ENCODE data around the gene ULK2.

ULK2 gene

GRCh38 chr17:19800571-19800970, 67.2 kb downstream of the ULK2 start:
- Mint-ChIP-seq H3K36me3 (ENCODE audit: low read depth) (peaks cover 28% of the 10 kb centered on the region), H3K9me3 (no peaks in the 10 kb centered on the region), H3K4me3 (no peak overlapping the region), H3K27me3 (no peaks in the 10 kb centered on the region), H3K27ac (no peak overlapping the region), H3K4me1 (peaks cover 6% of the 10 kb centered on the region)
- DNase-seq (no peak), ATAC-seq (no peak)

GRCh38 chr17:19799796-19800195, 67.9 kb downstream of the ULK2 start:
- no peak overlapping the region for H3K4me3 Mint-ChIP-seq
- H3K27me3 Mint-ChIP-seq = no peaks in the 10 kb centered on the region
- DNase-seq (no peak), ATAC-seq (no peak)
- no peak overlapping the region for H3K27ac Mint-ChIP-seq
- peaks cover 35% of the 10 kb centered on the region for H3K36me3 Mint-ChIP-seq (ENCODE audit: low read depth)
- no peaks in the 10 kb centered on the region for H3K9me3 Mint-ChIP-seq
- peaks cover 2% of the 10 kb centered on the region for H3K4me1 Mint-ChIP-seq

- no peak overlapping the region for H3K27ac Mint-ChIP-seq
- no peak for DNase-seq
- H3K27me3 Mint-ChIP-seq = no peaks in the 10 kb centered on the region
- no peak for ATAC-seq
- no peak overlapping the region for H3K4me3 Mint-ChIP-seq
- peaks cover 64% of the 10 kb centered on the region for H3K36me3 Mint-ChIP-seq (ENCODE audit: low read depth)
- H3K4me1 Mint-ChIP-seq = peaks cover 2% of the 10 kb centered on the region
- H3K9me3 Mint-ChIP-seq = peaks cover 8% of the 10 kb centered on the region
Observed at GRCh38 chr17:19796457-19796856, 71.3 kb downstream of the ULK2 start.

GRCh38 chr17:19791918-19792550, 75.7 kb downstream of the ULK2 start:
- no peaks in the 10 kb centered on the region for H3K27me3 Mint-ChIP-seq
- H3K36me3 Mint-ChIP-seq (ENCODE audit: low read depth) = peaks cover 61% of the 10 kb centered on the region
- DNase-seq (no peak), ATAC-seq (no peak)
- H3K27ac Mint-ChIP-seq = no peak overlapping the region
- H3K9me3 Mint-ChIP-seq = peaks cover 8% of the 10 kb centered on the region
- H3K4me1 Mint-ChIP-seq = no peaks in the 10 kb centered on the region
- no peak overlapping the region for H3K4me3 Mint-ChIP-seq

GRCh38 chr17:19787733-19788357, 79.9 kb downstream of the ULK2 start:
- Mint-ChIP-seq H3K9me3 (no peaks in the 10 kb centered on the region), H3K4me3 (no peak overlapping the region), H3K36me3 (ENCODE audit: low read depth) (peaks cover 22% of the 10 kb centered on the region), H3K27ac (no peak overlapping the region), H3K27me3 (no peaks in the 10 kb centered on the region), H3K4me1 (no peaks in the 10 kb centered on the region)
- no peak for DNase-seq
- no peak for ATAC-seq

GRCh38 chr17:19785854-19786253, 81.9 kb downstream of the ULK2 start:
- Mint-ChIP-seq H3K4me1 (no peaks in the 10 kb centered on the region), H3K27me3 (no peaks in the 10 kb centered on the region), H3K36me3 (ENCODE audit: low read depth) (peaks cover 17% of the 10 kb centered on the region), H3K27ac (no peak overlapping the region), H3K4me3 (no peak overlapping the region), H3K9me3 (no peaks in the 10 kb centered on the region)
- no peak for ATAC-seq
- DNase-seq = no peak

DNA sequence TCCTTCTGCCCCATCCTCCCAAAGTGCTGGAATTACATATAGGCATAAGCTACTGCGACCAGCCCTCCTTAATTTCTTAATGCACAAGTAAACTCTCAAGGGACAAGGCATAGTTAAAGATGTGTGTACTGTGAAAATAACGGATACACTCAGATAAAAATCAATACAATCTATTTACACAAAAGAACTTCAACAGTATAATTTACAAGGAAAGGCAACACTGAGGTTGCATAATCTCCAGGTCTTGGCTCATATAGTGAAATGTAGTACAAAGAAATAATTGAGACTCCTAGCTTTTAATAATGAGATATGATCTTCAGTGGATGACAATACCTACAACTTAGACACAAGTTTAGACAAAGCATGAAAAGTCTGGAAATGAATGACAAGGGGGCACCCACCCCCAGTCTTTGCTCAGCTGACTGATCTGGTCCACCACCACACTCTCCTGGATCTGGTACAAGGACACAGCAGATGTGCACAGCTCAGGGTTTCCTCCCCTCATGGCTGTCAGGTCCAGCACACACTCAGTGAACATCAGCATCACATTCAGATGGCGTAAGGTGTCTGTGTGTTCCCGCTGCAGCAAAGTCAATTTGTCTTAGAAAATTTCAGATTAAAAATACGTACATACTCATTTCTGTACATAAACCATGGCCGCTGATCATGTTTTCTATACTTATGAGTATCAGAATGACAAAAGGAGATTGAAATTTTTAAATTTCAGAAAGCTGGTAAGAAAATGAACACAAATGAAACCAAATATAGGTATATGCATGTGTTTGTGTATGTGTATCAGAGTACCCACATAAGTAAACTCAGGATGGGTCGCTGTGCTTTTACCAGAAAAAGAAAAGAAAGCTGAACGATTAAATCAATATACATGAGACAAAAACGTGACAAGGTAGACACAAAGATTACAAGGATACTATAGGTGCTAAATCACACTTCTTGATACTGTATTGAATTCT, 86.0 kb downstream of the ULK2 start:
- peaks cover 8% of the 10 kb centered on the region for H3K36me3 Mint-ChIP-seq (ENCODE audit: low read depth)
- no peak overlapping the region for H3K4me3 Mint-ChIP-seq
- no peaks in the 10 kb centered on the region for H3K27me3 Mint-ChIP-seq
- H3K27ac Mint-ChIP-seq = no peak overlapping the region
- no peak for DNase-seq
- no peak for ATAC-seq
- no peaks in the 10 kb centered on the region for H3K4me1 Mint-ChIP-seq
- no peaks in the 10 kb centered on the region for H3K9me3 Mint-ChIP-seq

GRCh38 chr17:19780846-19781245, 86.9 kb downstream of the ULK2 start:
- Mint-ChIP-seq H3K27ac (no peak overlapping the region), H3K27me3 (no peaks in the 10 kb centered on the region), H3K9me3 (no peaks in the 10 kb centered on the region), H3K4me3 (no peak overlapping the region), H3K36me3 (ENCODE audit: low read depth) (peaks cover 11% of the 10 kb centered on the region), H3K4me1 (no peaks in the 10 kb centered on the region)
- DNase-seq (no peak), ATAC-seq (no peak)

- peaks cover 30% of the 10 kb centered on the region for H3K4me1 Mint-ChIP-seq
- no peak overlapping the region for H3K4me3 Mint-ChIP-seq
Observed at GRCh38 chr17:19773534-19773933, 94.2 kb downstream of the ULK2 start.

GRCh38 chr17:19771971-19772630, 95.6 kb downstream of the ULK2 start:
- Mint-ChIP-seq H3K4me1 (peaks cover 36% of the 10 kb centered on the region), H3K36me3 (ENCODE audit: low read depth) (peaks cover 3% of the 10 kb centered on the region), H3K4me3 (no peak overlapping the region), H3K27me3 (no peaks in the 10 kb centered on the region), H3K27ac (no peak overlapping the region), H3K9me3 (no peaks in the 10 kb centered on the region)
- DNase-seq (no peak), ATAC-seq (no peak)

More at GRCh38 chr17:19773534-19773933, 94.2 kb downstream of the ULK2 start:
- H3K9me3 Mint-ChIP-seq = no peaks in the 10 kb centered on the region
- no peak for DNase-seq
- ATAC-seq = no peak
- H3K27me3 Mint-ChIP-seq = no peaks in the 10 kb centered on the region
- peaks cover 3% of the 10 kb centered on the region for H3K36me3 Mint-ChIP-seq (ENCODE audit: low read depth)
- no peak overlapping the region for H3K27ac Mint-ChIP-seq

DNA sequence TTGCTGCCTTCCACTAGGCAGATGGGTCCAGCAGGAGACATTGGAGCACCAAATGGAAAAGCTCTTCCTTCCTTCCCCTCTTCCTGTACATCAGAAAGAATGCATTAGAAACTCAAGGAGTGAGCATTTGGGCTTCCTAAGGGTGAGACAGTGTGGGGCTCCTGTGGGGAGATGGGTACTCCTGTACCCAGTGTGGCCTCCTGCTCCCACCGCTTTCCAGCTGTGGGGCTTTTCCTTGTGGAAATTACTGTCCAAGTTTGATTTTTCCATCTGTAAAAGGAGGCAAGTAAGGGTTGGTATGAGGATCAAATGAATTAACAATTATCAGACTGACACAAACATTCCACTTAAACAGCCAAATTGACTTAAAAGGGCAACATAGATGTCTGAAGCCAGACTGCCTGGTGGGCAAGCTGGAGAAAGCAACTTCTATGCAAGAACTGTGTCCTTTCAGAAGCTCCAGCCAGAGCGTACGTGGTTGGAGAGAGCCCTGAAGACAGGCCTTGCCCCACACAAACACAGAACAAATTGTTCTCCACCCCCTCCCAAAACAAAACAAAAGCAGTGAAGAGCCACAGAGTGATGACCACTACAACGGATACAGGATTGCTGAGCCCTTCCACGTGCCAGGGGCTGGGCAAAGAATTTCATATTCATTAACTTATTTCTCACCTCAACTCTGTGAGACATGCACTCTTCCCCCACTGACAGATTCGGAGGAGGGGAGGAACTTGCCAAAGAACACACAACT, 96.6 kb downstream of the ULK2 start:
- Mint-ChIP-seq H3K27ac (no peak overlapping the region), H3K4me3 (no peak overlapping the region), H3K4me1 (peaks cover 41% of the 10 kb centered on the region), H3K27me3 (no peaks in the 10 kb centered on the region), H3K36me3 (ENCODE audit: low read depth) (no peaks in the 10 kb centered on the region), H3K9me3 (no peaks in the 10 kb centered on the region)
- no peak for DNase-seq
- no peak for ATAC-seq

DNA sequence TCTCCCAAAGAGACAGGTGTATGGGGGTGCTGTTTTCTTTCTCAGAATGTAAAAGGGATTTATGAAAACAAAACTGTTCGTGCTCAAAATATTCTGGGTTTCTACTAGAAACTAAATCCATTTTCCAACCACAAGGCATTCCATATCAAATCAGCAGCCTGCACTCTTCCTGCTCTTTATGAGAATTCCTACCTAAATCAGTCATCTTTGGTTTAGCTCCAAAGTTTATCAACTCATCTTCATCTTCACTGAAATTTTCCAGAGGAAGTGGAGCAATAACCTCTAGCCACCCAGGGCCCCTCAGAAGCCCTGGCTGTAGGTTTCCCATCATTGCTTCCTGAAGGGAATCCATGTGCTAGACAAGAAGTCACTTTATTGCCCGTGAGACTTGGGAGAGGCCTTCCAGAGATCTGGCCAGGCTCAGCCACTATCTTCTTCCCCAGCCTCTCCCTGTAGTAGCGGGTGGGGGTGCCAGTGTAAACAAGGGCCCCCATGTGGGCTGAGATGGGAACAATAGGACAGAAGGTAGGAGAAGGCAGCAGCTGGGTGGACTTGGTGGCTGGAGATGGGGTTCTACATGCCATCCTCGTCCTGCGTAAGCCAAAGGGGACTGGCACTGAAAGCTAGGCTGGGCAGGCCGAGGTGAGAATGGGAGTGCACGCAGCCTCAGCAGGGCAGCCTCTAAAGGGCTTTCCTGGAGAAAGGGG, 97.6 kb downstream of the ULK2 start:
- Mint-ChIP-seq H3K36me3 (ENCODE audit: low read depth) (no peaks in the 10 kb centered on the region), H3K27me3 (no peaks in the 10 kb centered on the region), H3K4me1 (peaks cover 41% of the 10 kb centered on the region), H3K27ac (no peak overlapping the region), H3K4me3 (no peak overlapping the region), H3K9me3 (no peaks in the 10 kb centered on the region)
- ATAC-seq = no peak
- no peak for DNase-seq

GRCh38 chr17:19768046-19768782, 99.5 kb downstream of the ULK2 start:
- Mint-ChIP-seq H3K36me3 (ENCODE audit: low read depth) (no peaks in the 10 kb centered on the region), H3K4me1 (peaks cover 38% of the 10 kb centered on the region), H3K27ac (no peak overlapping the region), H3K4me3 (no peak overlapping the region), H3K9me3 (no peaks in the 10 kb centered on the region), H3K27me3 (no peaks in the 10 kb centered on the region)
- no peak for DNase-seq
- peak; percentile 17 for ATAC-seq

Measured in activated naive CD8-positive, alpha-beta T cell treated with anti-CD3 and anti-CD28 coated beads, Interleukin-2, amount 50 U/mL, for 24 hours (primary cell).